Gastroesophageal sphincter (tissue), 3 donors: Measurements from ENCODE around the gene GRWD1.

Source experiments
- CTCF ChIP-seq, 4 experiments: fragments of 200-600 bp in 2 of 4; fragments of 450-650 bp in 2 of 4; sonication (generic) in 1 of 4; IDR thresholded peaks; one replicate each; pipeline ENCODE4 v1.5.1; 2017 to 2019; ENCODE audit warnings: antibody characterized with exemption in 4 of 4, mild to moderate bottlenecking in 2 of 4, moderate library complexity in 2 of 4
- POLR2AphosphoS5 ChIP-seq: sonication (generic); formaldehyde crosslinking; IDR thresholded peaks from one replicate; pipeline ENCODE4 v1.6.1; 2017; ENCODE audit warnings: antibody characterized with exemption

GRCh38 chr19:48442116-48443035, 3.4 kb upstream of the GRWD1 start:
- TF ChIP-seq CTCF (IDR thresholded peaks at IDR 0.05) (no peak), POLR2AphosphoS5 (no peak)
